Measurements from ENCODE around the gene CLGN.

GRCh38 chr4:140408974-140409373, 18.5 kb downstream of the CLGN start:
- TF ChIP-seq CTCF (conservative IDR thresholded peaks at IDR 0.05; ENCODE audit: low read depth, low read length) = no peak
- no peak for TF ChIP-seq EZH2 (IDR thresholded peaks at IDR 0.05; ENCODE audit: low read length, unreplicated experiment)

Data from PC-3 (cell line).